Stimulated activated CD8-positive, alpha-beta memory T cell treated with anti-CD3 and anti-CD28 coated beads, Interleukin-4, amount 100 ng/mL, for 4 hours (primary cell): Measurements from ENCODE around the gene GOLGA6L6.
"Not testable (repeated sequence)": the region's sequence is repeated elsewhere in the genome, so short reads cannot be mapped to it uniquely, and the experiment has no call there.

ENCODE experiments used
- DNase-seq, 2 donors: peaks; one replicate each; pipeline ENCODE4 v3.0.0-alpha.2; 2020; ENCODE audit warnings: low read depth in 2 of 2, low spot score in 1 of 2

Gene GOLGA6L6

DNA sequence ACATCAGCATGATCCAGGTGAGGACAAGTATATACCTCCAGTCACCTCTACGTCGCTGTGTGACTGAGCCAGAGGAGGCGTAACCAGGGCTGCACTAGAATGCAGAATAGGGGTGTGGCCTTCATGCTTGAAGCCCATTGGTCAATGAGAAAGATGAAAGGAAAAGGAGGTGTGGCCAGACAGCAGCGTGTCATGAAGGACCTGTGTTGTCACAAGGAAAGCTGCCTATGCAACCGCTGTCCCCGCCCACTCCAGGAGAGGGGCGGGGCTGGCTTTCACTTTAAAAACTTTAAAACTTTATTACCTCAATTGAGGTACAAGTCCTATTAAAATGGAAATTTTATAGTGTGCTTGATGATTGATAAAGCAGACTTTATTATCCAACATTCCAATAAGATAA is at the start of gene GOLGA6L6:
Gene GOLGA6L6, minus strand, starts transcription at position 101 of the 400 bp plus-strand sequence. Its CDS starts 91 bp downstream, at position 10.
- not testable (repeated sequence) for DNase-seq

- DNase-seq: not testable (repeated sequence)
Observed at GRCh38 chr15:20590069-20590468, 48.5 kb upstream of the GOLGA6L6 start.

GRCh38 chr15:20586821-20587220 is 45.2 kb upstream of the GOLGA6L6 start:
- DNase-seq: not testable (repeated sequence)

DNA sequence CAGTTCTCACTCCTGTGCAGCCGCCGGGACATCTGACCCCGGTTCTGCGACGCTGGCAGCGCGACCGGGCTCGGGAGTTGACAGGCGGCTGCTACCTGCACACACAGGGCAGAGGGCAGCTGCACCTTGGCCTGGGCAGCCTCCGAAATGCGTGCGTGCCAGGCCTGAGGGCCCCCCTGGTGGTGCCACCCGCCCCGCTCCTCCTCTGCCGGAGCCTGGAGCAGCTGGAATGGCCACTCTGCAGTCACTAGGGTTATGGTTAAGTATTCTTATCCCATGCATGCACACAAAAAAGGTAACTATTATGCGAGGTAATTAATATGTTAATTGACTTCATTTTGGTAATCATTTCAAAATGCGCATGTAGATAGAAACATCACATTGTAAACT is 41.1 kb upstream of the GOLGA6L6 start:
- not testable (repeated sequence) for DNase-seq

GRCh38 chr15:20582109-20582725 is 40.6 kb upstream of the GOLGA6L6 start:
- not testable (repeated sequence) for DNase-seq

- not testable (repeated sequence) for DNase-seq
Observed at GRCh38 chr15:20581261-20582108, 39.9 kb upstream of the GOLGA6L6 start.

GRCh38 chr15:20579662-20580061 is 38.1 kb upstream of the GOLGA6L6 start:
- not testable (repeated sequence) for DNase-seq

- DNase-seq: not testable (repeated sequence)
Observed at GRCh38 chr15:20551289-20551688, 9.7 kb upstream of the GOLGA6L6 start.

GRCh38 chr15:20505926-20506658 is 35.5 kb downstream of the GOLGA6L6 start:
- DNase-seq: not testable (repeated sequence)

DNA sequence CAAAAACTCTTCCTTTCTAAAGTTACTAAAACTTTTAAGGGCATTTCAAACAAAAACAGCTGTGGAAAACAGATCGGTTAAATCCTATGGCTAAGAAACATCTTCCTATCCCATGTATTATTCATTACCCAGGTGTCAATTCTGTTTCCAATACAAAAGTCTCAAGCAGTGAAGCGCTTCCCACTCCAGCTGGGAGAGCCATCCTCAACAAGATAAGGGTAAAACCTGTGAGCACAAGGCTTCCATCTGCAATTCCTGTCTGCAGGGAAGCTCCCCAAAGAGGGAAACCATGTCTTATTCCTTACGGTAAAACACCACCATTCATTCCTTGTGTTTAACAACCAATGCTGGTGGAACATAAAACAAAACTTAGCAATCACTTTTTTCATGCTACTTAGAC is 38.8 kb downstream of the GOLGA6L6 start:
- DNase-seq: not testable (repeated sequence)

DNA sequence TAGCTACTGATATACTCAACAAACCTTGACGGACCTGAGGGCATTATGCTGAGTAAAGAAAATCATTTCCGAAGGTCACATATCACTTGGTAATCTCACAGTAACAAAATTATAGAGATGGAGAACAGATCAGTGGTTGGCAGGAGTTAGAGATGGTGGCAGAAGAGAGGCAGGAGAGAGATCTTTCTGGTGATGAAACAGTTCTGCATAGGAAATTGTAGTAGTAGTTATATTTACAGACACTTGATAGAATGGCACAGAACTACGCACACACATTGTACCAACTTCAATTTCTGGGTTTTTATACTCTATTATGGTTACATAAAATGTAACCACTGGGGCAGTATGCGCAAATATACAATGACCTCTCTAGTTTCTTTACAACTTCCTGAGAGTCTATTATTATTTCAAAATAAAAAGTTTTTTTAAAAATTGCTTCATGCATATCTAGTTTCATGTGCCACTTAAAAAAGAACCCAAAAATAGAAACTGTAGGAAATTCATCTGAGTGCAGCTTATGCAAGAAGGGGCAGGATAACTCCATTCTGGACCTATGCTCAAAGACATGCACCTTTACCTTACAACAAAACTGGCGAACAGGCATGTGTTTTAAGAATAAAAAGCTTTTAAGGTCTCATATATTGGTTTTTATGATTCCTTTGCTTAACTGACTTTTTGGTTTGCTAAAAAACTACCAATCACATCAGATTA is 39.9 kb downstream of the GOLGA6L6 start:
- not testable (repeated sequence) for DNase-seq

DNA sequence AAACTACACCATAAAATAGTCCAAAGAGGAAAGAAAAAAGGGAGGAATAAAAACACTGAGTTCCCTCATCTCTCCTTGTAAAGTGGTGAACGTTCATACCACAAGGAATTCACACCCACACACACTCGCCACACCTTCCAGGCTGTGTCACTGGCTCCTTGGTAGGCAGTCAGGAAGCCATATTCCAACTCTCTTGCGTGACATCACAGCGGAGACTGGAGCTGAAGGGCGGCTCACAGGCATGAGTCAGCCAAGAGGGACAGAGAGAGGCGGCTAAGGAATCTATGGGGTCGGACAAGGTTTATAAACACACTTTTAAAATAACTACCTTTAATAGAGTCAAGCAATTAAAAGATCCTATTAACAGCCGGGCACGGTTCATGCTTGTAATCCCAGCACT is 43.8 kb downstream of the GOLGA6L6 start:
- not testable (repeated sequence) for DNase-seq

DNA sequence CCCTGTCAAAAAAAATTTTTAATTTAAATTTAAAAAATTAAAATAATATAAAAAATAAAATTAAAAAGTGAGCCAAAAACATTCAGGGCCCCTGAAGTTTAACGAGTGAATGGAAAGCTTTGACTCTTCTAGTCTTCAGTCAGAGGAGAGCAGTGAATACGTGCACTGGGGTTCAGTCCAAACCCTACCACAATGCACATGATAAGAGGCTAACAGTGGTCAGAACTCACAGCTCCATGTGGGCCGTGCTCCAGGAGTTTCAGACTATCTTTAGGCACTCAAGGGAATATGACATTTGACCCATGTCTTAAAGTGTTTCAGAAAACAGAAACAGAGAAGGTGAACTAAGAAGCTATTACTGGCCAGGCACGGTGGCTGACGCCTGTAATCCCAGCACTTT is 48.6 kb downstream of the GOLGA6L6 start:
- DNase-seq: not testable (repeated sequence)

DNA sequence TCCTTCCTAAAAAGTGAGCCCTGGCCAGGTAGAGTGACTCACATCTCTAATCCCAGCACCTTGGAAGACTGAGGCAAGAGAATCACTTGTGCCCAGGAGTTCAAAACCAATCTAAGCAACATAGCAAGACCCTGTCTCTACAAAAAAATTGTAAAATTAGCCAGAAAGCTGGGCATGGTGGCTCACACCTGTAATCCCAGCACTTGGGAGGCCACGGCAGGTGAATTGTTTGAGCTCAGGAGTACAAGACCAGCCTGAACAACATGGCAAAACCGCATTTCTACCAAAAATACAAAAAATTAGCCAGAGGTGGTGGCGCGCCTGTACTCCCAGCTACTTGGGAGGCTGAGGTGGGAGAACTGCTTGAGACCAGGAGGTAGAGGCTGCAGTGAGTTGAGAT is 49.0 kb downstream of the GOLGA6L6 start:
- DNase-seq: not testable (repeated sequence)

DNA sequence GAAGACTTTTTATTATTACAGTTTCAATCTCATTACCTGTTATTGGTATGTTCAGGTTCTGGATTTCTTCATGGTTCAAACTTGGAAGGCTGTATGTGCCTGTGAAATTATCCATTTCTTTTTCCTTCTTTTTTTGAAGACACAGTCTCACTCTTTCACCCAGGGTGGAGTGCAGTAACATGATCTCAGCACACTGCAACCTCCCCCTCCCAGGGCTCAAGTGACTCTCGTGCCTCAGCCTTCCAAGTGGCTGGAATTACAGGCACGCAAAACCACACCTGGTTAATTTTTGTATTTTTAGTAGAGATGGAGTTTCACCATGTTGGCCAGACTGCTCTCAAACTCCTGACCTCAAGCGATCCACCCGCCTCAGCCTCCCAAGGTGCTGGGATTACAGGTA is 52.3 kb downstream of the GOLGA6L6 start:
- DNase-seq: not testable (repeated sequence)
